GM21576 (cell line): ENCODE results near the gene ABCA1.
"Not testable (repeated sequence)": the region's sequence is repeated elsewhere in the genome, so short reads cannot be mapped to it uniquely, and the experiment has no call there.

Experiments
- ATAC-seq: cut with Tn5 transposase; IDR thresholded peaks from one replicate; pipeline ENCODE4 v1.9.1; 2021; ENCODE audit warnings: mild to moderate bottlenecking, moderate library complexity; ENCODE audit not compliant: unreplicated experiment

ABCA1 gene

GRCh38 chr9:104875320-104875719 is 52.6 kb downstream of the ABCA1 start:
- no peak for ATAC-seq

GRCh38 chr9:104873489-104873850 is 54.5 kb downstream of the ABCA1 start:
- no peak for ATAC-seq

GRCh38 chr9:104872656-104873488 is 55.1 kb downstream of the ABCA1 start:
- no peak for ATAC-seq

GRCh38 chr9:104871961-104872527 is 55.9 kb downstream of the ABCA1 start:
- ATAC-seq = no peak

- no peak for ATAC-seq
Measured at GRCh38 chr9:104869811-104870210, 58.1 kb downstream of the ABCA1 start.

GRCh38 chr9:104868687-104869404 is 59.1 kb downstream of the ABCA1 start:
- ATAC-seq = peak; percentile 96

GRCh38 chr9:104868303-104868686 is 59.7 kb downstream of the ABCA1 start:
- ATAC-seq = no peak

GRCh38 chr9:104866191-104866590 is 61.8 kb downstream of the ABCA1 start:
- no peak for ATAC-seq

- no peak for ATAC-seq
Measured at GRCh38 chr9:104864675-104865104, 63.3 kb downstream of the ABCA1 start.

- peak; percentile 86 for ATAC-seq
Measured at GRCh38 chr9:104863180-104863883, 64.6 kb downstream of the ABCA1 start.

- no peak for ATAC-seq
Measured at GRCh38 chr9:104861397-104861796, 66.6 kb downstream of the ABCA1 start.

GRCh38 chr9:104860263-104860662 is 67.7 kb downstream of the ABCA1 start:
- ATAC-seq = peak; percentile 48

GRCh38 chr9:104858846-104859245 is 69.1 kb downstream of the ABCA1 start:
- no peak for ATAC-seq

GRCh38 chr9:104858271-104858670 is 69.7 kb downstream of the ABCA1 start:
- ATAC-seq = no peak

- ATAC-seq = no peak
Measured at GRCh38 chr9:104856413-104856941, 71.5 kb downstream of the ABCA1 start.

GRCh38 chr9:104855807-104856206 is 72.1 kb downstream of the ABCA1 start:
- no peak for ATAC-seq

GRCh38 chr9:104855258-104855657 is 72.7 kb downstream of the ABCA1 start:
- ATAC-seq = not testable (repeated sequence)

- no peak for ATAC-seq
Measured at GRCh38 chr9:104854613-104855012, 73.3 kb downstream of the ABCA1 start.

GRCh38 chr9:104853683-104854082 is 74.3 kb downstream of the ABCA1 start:
- no peak for ATAC-seq

- ATAC-seq = no peak
Measured at GRCh38 chr9:104853159-104853558, 74.8 kb downstream of the ABCA1 start.

GRCh38 chr9:104851546-104851920 is 76.4 kb downstream of the ABCA1 start:
- no peak for ATAC-seq
